Chondrocyte (in vitro differentiated cells): ENCODE measurements around the gene SMAP1. TPM values are rescaled to one million over a fixed set of nuclear protein-coding genes. Genes with fewer than 3 reads are reported as not detected.

Experiments used
- DNase-seq: peaks from one replicate; pipeline ENCODE4 v3.0.0; 2021; ENCODE audit warnings: mixed read lengths, low spot score
- H3K27ac Mint-ChIP-seq: one replicate; pipeline ENCODE4 v1.8.0; 2021; ENCODE audit warnings: mild to moderate bottlenecking, moderate library complexity, mixed read lengths; ENCODE audit not compliant: unreplicated experiment
- H3K27me3 Mint-ChIP-seq: 2 replicates; pipeline ENCODE4 v1.8.0; 2021; ENCODE audit warnings: low read depth, mixed read lengths
- H3K36me3 Mint-ChIP-seq: 2 replicates; pipeline ENCODE4 v1.8.0; 2021; ENCODE audit warnings: low read depth, mixed read lengths
- H3K4me1 Mint-ChIP-seq: 2 replicates; pipeline ENCODE4 v1.8.0; 2021; ENCODE audit warnings: low read depth, mild to moderate bottlenecking, mixed read lengths
- H3K4me3 Mint-ChIP-seq: one replicate; pipeline ENCODE4 v1.8.0; 2021; ENCODE audit warnings: mild to moderate bottlenecking, moderate library complexity, mixed read lengths; ENCODE audit not compliant: unreplicated experiment
- H3K9me3 Mint-ChIP-seq: 2 replicates; pipeline ENCODE4 v1.8.0; 2021; ENCODE audit warnings: low read depth, mixed read lengths
- CTCF ChIP-seq: fragments of 200-600 bp; sonication (generic); IDR thresholded peaks from 2 replicates; pipeline ENCODE4 v1.5.0; 2021; ENCODE audit warnings: antibody characterized with exemption, mild to moderate bottlenecking, moderate library complexity
- total RNA-seq: library from RNA; stranded (reverse); gene quantifications from 3 replicates; pipeline ENCODE4 v1.2.1, GENCODE V29; 2021

The SMAP1 gene
- total RNA-seq, 1 donor from 2014 or later, result 27.2 TPM

GRCh38 chr6:70675822-70676221, 8.1 kb downstream of the SMAP1 start:
- no peak overlapping the region for H3K4me3 Mint-ChIP-seq
- DNase-seq, result no peak
- no peaks in the 10 kb centered on the region for H3K27me3 Mint-ChIP-seq
- peaks cover 25% of the 10 kb centered on the region for H3K4me1 Mint-ChIP-seq
- no peaks in the 10 kb centered on the region for H3K36me3 Mint-ChIP-seq
- H3K27ac Mint-ChIP-seq, result no peak overlapping the region
- TF ChIP-seq CTCF, result no peak
- H3K9me3 Mint-ChIP-seq, result no peaks in the 10 kb centered on the region

GRCh38 chr6:70676821-70677220, 9.1 kb downstream of the SMAP1 start:
- no peak overlapping the region for H3K27ac Mint-ChIP-seq
- peaks cover 22% of the 10 kb centered on the region for H3K4me1 Mint-ChIP-seq
- no peaks in the 10 kb centered on the region for H3K9me3 Mint-ChIP-seq
- H3K36me3 Mint-ChIP-seq, result no peaks in the 10 kb centered on the region
- no peaks in the 10 kb centered on the region for H3K27me3 Mint-ChIP-seq
- no peak overlapping the region for H3K4me3 Mint-ChIP-seq
- no peak for TF ChIP-seq CTCF
- no peak for DNase-seq

- Mint-ChIP-seq H3K36me3 (no peaks in the 10 kb centered on the region), H3K4me1 (peaks cover 19% of the 10 kb centered on the region), H3K9me3 (no peaks in the 10 kb centered on the region), H3K27me3 (no peaks in the 10 kb centered on the region), H3K27ac (no peak overlapping the region), H3K4me3 (no peak overlapping the region)
- TF ChIP-seq CTCF, result no peak
- no peak for DNase-seq
Observed at GRCh38 chr6:70680396-70680795, 12.7 kb downstream of the SMAP1 start.

- H3K27me3 Mint-ChIP-seq, result no peaks in the 10 kb centered on the region
- H3K4me3 Mint-ChIP-seq, result no peak overlapping the region
- DNase-seq, result no peak
- peaks cover 35% of the 10 kb centered on the region for H3K4me1 Mint-ChIP-seq
- TF ChIP-seq CTCF, result no peak
- H3K9me3 Mint-ChIP-seq, result no peaks in the 10 kb centered on the region
- no peaks in the 10 kb centered on the region for H3K36me3 Mint-ChIP-seq
- no peak overlapping the region for H3K27ac Mint-ChIP-seq
Observed at GRCh38 chr6:70684794-70685493, 17.3 kb downstream of the SMAP1 start.

- Mint-ChIP-seq H3K27ac (no peak overlapping the region), H3K27me3 (no peaks in the 10 kb centered on the region), H3K4me3 (no peak overlapping the region), H3K9me3 (no peaks in the 10 kb centered on the region), H3K36me3 (no peaks in the 10 kb centered on the region), H3K4me1 (peaks cover 33% of the 10 kb centered on the region)
- no peak for TF ChIP-seq CTCF
- no peak for DNase-seq
Observed at GRCh38 chr6:70685494-70686180, 18.0 kb downstream of the SMAP1 start.
